ENCODE results near the gene CLINT1.
"Not testable (repeated sequence)": the region's sequence is repeated elsewhere in the genome, so short reads cannot be mapped to it uniquely, and the experiment has no call there.

The CLINT1 gene

GRCh38 chr5:157893611-157894010, 34.7 kb upstream of the CLINT1 start:
- no peak overlapping the region for H3K4me3 ChIP-seq (ENCODE audit: low read depth, low read length)
- no peak for DNase-seq (ENCODE audit: low read depth)
- TF ChIP-seq CTCF (IDR thresholded peaks at IDR 0.05; ENCODE audit: control insufficient read depth, extremely low read depth, insufficient read depth) = no peak

GRCh38 chr5:157892974-157893373, 34.0 kb upstream of the CLINT1 start:
- no peak for DNase-seq (ENCODE audit: low read depth)
- no peak overlapping the region for H3K4me3 ChIP-seq (ENCODE audit: low read depth, low read length)
- no peak for TF ChIP-seq CTCF (IDR thresholded peaks at IDR 0.05; ENCODE audit: control insufficient read depth, extremely low read depth, insufficient read depth)

- no peak overlapping the region for H3K4me3 ChIP-seq (ENCODE audit: low read depth, low read length)
- DNase-seq (ENCODE audit: low read depth) = no peak
- no peak for TF ChIP-seq CTCF (IDR thresholded peaks at IDR 0.05; ENCODE audit: control insufficient read depth, extremely low read depth, insufficient read depth)
These were observed 32.1 kb upstream of the CLINT1 start for GRCh38 chr5:157890836-157891597.

GRCh38 chr5:157888814-157889532, 30.0 kb upstream of the CLINT1 start:
- TF ChIP-seq CTCF (IDR thresholded peaks at IDR 0.05; ENCODE audit: control insufficient read depth, extremely low read depth, insufficient read depth) = no peak
- H3K4me3 ChIP-seq (ENCODE audit: low read depth, low read length) = no peak overlapping the region
- DNase-seq (ENCODE audit: low read depth) = no peak

- TF ChIP-seq CTCF (IDR thresholded peaks at IDR 0.05; ENCODE audit: control insufficient read depth, extremely low read depth, insufficient read depth) = no peak
- H3K4me3 ChIP-seq (ENCODE audit: low read depth, low read length) = no peak overlapping the region
- DNase-seq (ENCODE audit: low read depth) = no peak
These were observed 27.9 kb upstream of the CLINT1 start for GRCh38 chr5:157886796-157887380.

- not testable (repeated sequence) for H3K4me3 ChIP-seq (ENCODE audit: low read depth, low read length); DNase-seq (ENCODE audit: low read depth)
These were observed 26.1 kb upstream of the CLINT1 start for GRCh38 chr5:157885051-157885450.

- not testable (repeated sequence) for H3K4me3 ChIP-seq (ENCODE audit: low read depth, low read length); DNase-seq (ENCODE audit: low read depth)
These were observed 22.6 kb upstream of the CLINT1 start for GRCh38 chr5:157881498-157881897.
